Esophagus muscularis mucosa (tissue), 3 donors: Measurements from ENCODE around the gene DPH3.

Experiments used
- CTCF ChIP-seq, 3 experiments: fragments of 200-600 bp in 2 of 3; fragments of 450-650 bp in 1 of 3; sonication (generic) in 2 of 3; IDR thresholded peaks; one replicate each; pipeline ENCODE4 v1.5.1; 2017 to 2019; ENCODE audit warnings: antibody characterized with exemption in 3 of 3, mild to moderate bottlenecking in 2 of 3, moderate library complexity in 1 of 3
- POLR2A ChIP-seq: fragments of 450-650 bp; IDR thresholded peaks from one replicate; pipeline ENCODE4 v1.6.1; 2017; ENCODE audit warnings: antibody characterized with exemption, moderate library complexity, mild to moderate bottlenecking, low read depth

DNA sequence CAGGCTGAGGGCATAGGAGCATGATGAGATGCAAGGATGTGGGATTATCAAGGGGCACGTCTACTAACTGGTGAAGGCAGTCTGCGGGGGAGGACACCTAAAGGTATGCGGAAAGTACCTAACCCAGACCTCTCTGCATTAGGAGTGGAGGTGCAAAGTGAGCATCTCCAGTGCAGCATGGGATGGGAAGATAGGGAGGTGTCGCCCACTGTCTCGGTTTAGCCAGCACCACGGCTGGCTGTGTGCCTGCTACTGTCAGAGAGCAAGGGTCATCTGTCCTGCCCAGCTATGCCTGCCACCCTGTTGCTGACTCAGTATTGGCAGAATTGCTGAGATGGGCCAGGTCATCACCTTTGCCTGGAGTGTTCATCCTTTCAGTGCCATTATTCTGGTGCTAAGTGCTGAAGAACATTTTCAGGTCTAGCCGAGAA, 40.4 kb upstream of the DPH3 start:
- TF ChIP-seq POLR2A (no peak), CTCF (IDR thresholded peaks at IDR 0.05) (no peak)
